NCI-H460 (cell line): Measurements from ENCODE around the gene TIGD1. TPM values are rescaled to one million over a fixed set of nuclear protein-coding genes. Genes with fewer than 3 reads are reported as not detected.

ENCODE experiments used
- DNase-seq: peaks from one replicate; pipeline ENCODE4 v3.0.0-alpha.2; 2016; ENCODE audit warnings: low read depth; ENCODE audit errors: extremely low read depth
- total RNA-seq: library from RNA; depleted of rRNA; stranded (reverse); fragments of >200 nt; shearing (Covaris generic); gene quantifications from 2 replicates; pipeline ENCODE4 v1.2.3, GENCODE V29; 2014; rRNA removed

The TIGD1 gene
- total RNA-seq, 1 experiment from 2014 or later: 17.7 TPM

- peak; percentile 59 for DNase-seq
Observed at GRCh38 chr2:232502911-232503808, 47.2 kb downstream of the TIGD1 start.

GRCh38 chr2:232502511-232502910, 47.8 kb downstream of the TIGD1 start:
- no peak for DNase-seq

GRCh38 chr2:232501794-232502390, 48.5 kb downstream of the TIGD1 start:
- DNase-seq: no peak

GRCh38 chr2:232501331-232501771, 49.0 kb downstream of the TIGD1 start:
- no peak for DNase-seq

GRCh38 chr2:232498452-232498851, 51.9 kb downstream of the TIGD1 start:
- DNase-seq: no peak

Other genes with a start within 250 kb of the TIGD1 start
- gene ALPP, start 171.8 kb downstream of the TIGD1 start, total RNA-seq: not detected in 2 replicates
- not detected in 2 replicates for gene ALPG, start 143.7 kb downstream of the TIGD1 start, total RNA-seq
- gene ALPI, start 94.4 kb downstream of the TIGD1 start, total RNA-seq: not detected in 2 replicates
- gene ECEL1, start 62.7 kb downstream of the TIGD1 start, total RNA-seq: 2.0 and 2.8 TPM in 2 replicates
- not detected in 2 replicates for gene PRSS56, start 30.2 kb downstream of the TIGD1 start, total RNA-seq
- 0.05 TPM in 1 of 2 replicates, not detected in the other for gene CHRND, start 24.4 kb downstream of the TIGD1 start, total RNA-seq
- not detected in 2 replicates for gene CHRNG, start 10.9 kb downstream of the TIGD1 start, total RNA-seq
- 59.7 and 67.1 TPM in 2 replicates for gene EIF4E2, start 132 bp upstream of the TIGD1 start, total RNA-seq
- gene EFHD1, start 83.0 kb upstream of the TIGD1 start, total RNA-seq: 0.10 TPM in 1 of 2 replicates, not detected in the other
- 51.4 and 64.3 TPM in 2 replicates for gene GIGYF2, start 146.8 kb upstream of the TIGD1 start, total RNA-seq
- gene KCNJ13, start 226.0 kb upstream of the TIGD1 start, total RNA-seq: 0.30 TPM in 1 of 2 replicates, not detected in the other